IMR-90 (cell line): ENCODE measurements around the gene TNFAIP6. TPM values are rescaled to one million over a fixed set of nuclear protein-coding genes. Genes with fewer than 3 reads are reported as not detected.

ENCODE experiments used
- ATAC-seq: fragments of 200-7000 bp; cut with Tn5 transposase; 2 replicates; pipeline ENCODE4 v1.9.1; 2020; ENCODE audit warnings: low read depth, mild to moderate bottlenecking, moderate library complexity
- BruUV-seq: library from RNA; stranded (reverse); fragments of 400-500 nt; replicated peaks from 2 replicates; lab custom pipeline; 2021; lab: Mats Ljungman, UMichigan
- CTCF ChIA-PET: fragments of 300-600 bp; formaldehyde crosslinking; extraction: SDS; loops from one replicate; lab custom pipeline; 2021; ENCODE audit warnings: antibody characterized with exemption; lab: Yijun Ruan, JAX
- POLR2A ChIA-PET: fragments of 300-600 bp; sonication (Branson Sonifier 250); formaldehyde crosslinking; loops from one replicate; lab custom pipeline; 2022; ENCODE audit warnings: antibody characterized with exemption; ENCODE audit not compliant: unreplicated experiment; lab: Charles Lee
- DNase-seq: peaks from one replicate; pipeline ENCODE4 v3.0.0; 2013
- H2AFZ ChIP-seq: replicated peaks from 2 replicates; pipeline ENCODE3; 2013; ENCODE audit warnings: low read length, mild to moderate bottlenecking; ENCODE audit not compliant: poor library complexity
- H2AK5ac ChIP-seq: 2 replicates; pipeline ENCODE4 v1.6.1; 2013; ENCODE audit warnings: low read depth, low read length, inconsistent platforms
- H2AK9ac ChIP-seq: replicated peaks from 2 replicates; pipeline ENCODE3; 2013; ENCODE audit warnings: mild to moderate bottlenecking, low read depth, low read length, moderate library complexity; ENCODE audit not compliant: poor library complexity
- H2BK120ac ChIP-seq: 2 replicates; pipeline ENCODE4 v1.6.1; 2013; ENCODE audit warnings: low read depth, low read length, inconsistent platforms
- H2BK15ac ChIP-seq: 3 replicates; pipeline ENCODE4 v1.6.1; 2013; ENCODE audit warnings: low read depth, low read length, inconsistent platforms
- H2BK20ac ChIP-seq: 2 replicates; pipeline ENCODE4 v1.6.1; 2013; ENCODE audit warnings: low read depth, mild to moderate bottlenecking, inconsistent platforms, low read length, moderate library complexity
- H2BK5ac ChIP-seq: 2 replicates; pipeline ENCODE4 v1.6.1; 2013; ENCODE audit warnings: mild to moderate bottlenecking, low read depth, low read length, inconsistent platforms; ENCODE audit not compliant: poor library complexity, severe bottlenecking
- H3K14ac ChIP-seq: replicated peaks from 2 replicates; pipeline ENCODE4 v1.6.1; 2013; ENCODE audit warnings: low read depth, low read length, inconsistent platforms
- H3K18ac ChIP-seq: 2 replicates; pipeline ENCODE4 v1.6.1; 2013; ENCODE audit warnings: low read depth, low read length, control low read depth
- H3K23ac ChIP-seq: 2 replicates; pipeline ENCODE4 v1.6.1; 2013; ENCODE audit warnings: low read depth, low read length, inconsistent platforms
- H3K27ac ChIP-seq: 2 replicates; pipeline ENCODE4 v1.5.1; 2013; ENCODE audit warnings: mild to moderate bottlenecking, control low read depth, low read length; ENCODE audit not compliant: insufficient read depth
- H3K27me3 ChIP-seq: 2 replicates; pipeline ENCODE4 v1.6.1; 2013; ENCODE audit warnings: low read length; ENCODE audit not compliant: control insufficient read depth, insufficient read depth
- H3K36me3 ChIP-seq: 2 replicates; pipeline ENCODE4 v1.6.1; 2013; ENCODE audit warnings: low read length, mixed read lengths; ENCODE audit not compliant: control insufficient read depth, insufficient read depth
- H3K4ac ChIP-seq: 2 replicates; pipeline ENCODE4 v1.6.1; 2013; ENCODE audit warnings: low read depth, low read length, inconsistent platforms
- H3K4me1 ChIP-seq: 2 replicates; pipeline ENCODE4 v1.6.1; 2013; ENCODE audit warnings: low read length, mixed read lengths; ENCODE audit not compliant: control insufficient read depth, insufficient read depth
- H3K4me2 ChIP-seq: 2 replicates; pipeline ENCODE4 v1.6.1; 2013; ENCODE audit warnings: low read depth, mild to moderate bottlenecking, control low read depth, low read length, moderate library complexity
- H3K4me3 ChIP-seq: 2 replicates; pipeline ENCODE4 v1.5.1; 2013; ENCODE audit warnings: low read depth, mild to moderate bottlenecking, control low read depth, low read length, moderate library complexity; ENCODE audit not compliant: insufficient read depth
- H3K56ac ChIP-seq: 2 replicates; pipeline ENCODE4 v1.6.1; 2013; ENCODE audit warnings: low read length, inconsistent platforms; ENCODE audit not compliant: insufficient read depth; ENCODE audit errors: extremely low read depth
- H3K79me1 ChIP-seq, 2 experiments: 2 replicates each; pipeline ENCODE4 v1.6.1; 2013; ENCODE audit warnings: low read length in 2 of 2, inconsistent platforms in 1 of 2, low read depth in 1 of 2
- H3K9ac ChIP-seq: 2 replicates; pipeline ENCODE4 v1.6.1; 2013; ENCODE audit warnings: low read depth, low read length, control low read depth
- H3K9me1 ChIP-seq: 2 replicates; pipeline ENCODE4 v1.6.1; 2013; ENCODE audit warnings: low read length, inconsistent platforms; ENCODE audit not compliant: insufficient read depth
- H3K9me3 ChIP-seq: 2 replicates; pipeline ENCODE4 v1.6.1; 2013; ENCODE audit warnings: low read length; ENCODE audit not compliant: control insufficient read depth, insufficient read depth
- H4K20me1 ChIP-seq: 2 replicates; pipeline ENCODE4 v1.6.1; 2013; ENCODE audit warnings: low read length, inconsistent platforms; ENCODE audit not compliant: insufficient read depth
- H4K5ac ChIP-seq: 2 replicates; pipeline ENCODE4 v1.6.1; 2013; ENCODE audit warnings: mild to moderate bottlenecking, low read depth, low read length, control low read depth
- H4K8ac ChIP-seq, 2 experiments: 2 replicates each; pipeline ENCODE4 v1.6.1; 2013; ENCODE audit warnings: low read depth in 2 of 2, low read length in 2 of 2, control low read depth in 1 of 2, inconsistent platforms in 1 of 2
- H4K91ac ChIP-seq: 2 replicates; pipeline ENCODE4 v1.6.1; 2013; ENCODE audit warnings: low read depth, low read length, inconsistent platforms; ENCODE audit not compliant: insufficient read depth
- CEBPB ChIP-seq: IDR thresholded peaks from 2 replicates; pipeline ENCODE4 v1.6.1; 2012; ENCODE audit warnings: low read depth, low read length, improper control_type of control experiment
- CTCF ChIP-seq: conservative IDR thresholded peaks from 2 replicates; pipeline ENCODE4 v1.5.1; 2012; ENCODE audit warnings: mild to moderate bottlenecking, low read depth, low read length, improper control_type of control experiment
- ELK1 ChIP-seq: fragments of 150-350 bp; IDR thresholded peaks from 2 replicates; pipeline ENCODE4 v1.6.1; 2016; ENCODE audit warnings: low read depth, mild to moderate bottlenecking, low read length, moderate library complexity, borderline replicate concordance
- FOS ChIP-seq: fragments of 150-350 bp; IDR thresholded peaks from 2 replicates; pipeline ENCODE4 v1.6.1; 2016; ENCODE audit warnings: low read depth, low read length
- MAFK ChIP-seq: IDR thresholded peaks from 2 replicates; pipeline ENCODE4 v1.6.1; 2012; ENCODE audit warnings: low read depth, low read length, improper control_type of control experiment
- MAZ ChIP-seq: IDR thresholded peaks from 2 replicates; pipeline ENCODE4 v1.6.1; 2012; ENCODE audit warnings: low read depth, mild to moderate bottlenecking, low read length, improper control_type of control experiment, moderate library complexity, borderline replicate concordance
- MXI1 ChIP-seq: IDR thresholded peaks from 2 replicates; pipeline ENCODE4 v1.6.1; 2012; ENCODE audit warnings: low read depth, mild to moderate bottlenecking, low read length, moderate library complexity, borderline replicate concordance
- NFE2L2 ChIP-seq: fragments of 150-350 bp; IDR thresholded peaks from 2 replicates; pipeline ENCODE4 v1.6.1; 2016; ENCODE audit warnings: low read depth, mild to moderate bottlenecking, low read length
- POLR2A ChIP-seq: IDR thresholded peaks from 2 replicates; pipeline ENCODE4 v1.6.1; 2012; ENCODE audit warnings: mild to moderate bottlenecking, low read depth, low read length
- RAD21 ChIP-seq: IDR thresholded peaks from 2 replicates; pipeline ENCODE4 v1.6.1; 2012; ENCODE audit warnings: low read length, improper control_type of control experiment
- RCOR1 ChIP-seq: IDR thresholded peaks from 2 replicates; pipeline ENCODE4 v1.6.1; 2012; ENCODE audit warnings: mild to moderate bottlenecking, low read length, improper control_type of control experiment; ENCODE audit not compliant: insufficient replicate concordance
- RFX5 ChIP-seq: IDR thresholded peaks from 2 replicates; pipeline ENCODE4 v1.8.0; 2012; ENCODE audit warnings: low read depth, mild to moderate bottlenecking, low read length, moderate library complexity
- SMC3 ChIP-seq: fragments of 150-350 bp; IDR thresholded peaks from 2 replicates; pipeline ENCODE4 v1.6.1; 2016; ENCODE audit warnings: low read depth, mild to moderate bottlenecking, antibody characterized with exemption, low read length, moderate library complexity
- USF2 ChIP-seq: fragments of 150-350 bp; IDR thresholded peaks from 2 replicates; pipeline ENCODE4 v1.6.1; 2017; ENCODE audit warnings: mild to moderate bottlenecking, antibody characterized with exemption, low read length, low read depth
- WGBS, 2 experiments: methylation state at CpG; one replicate each; pipeline versions ENCODE4 v1.1.5 to v1.1.7; 2013; ENCODE audit warnings: missing lambda C conversion rate in 2 of 2; ENCODE audit not compliant: insufficient read length in 1 of 2; ENCODE audit errors: extremely low coverage in 2 of 2; 5-methylcytosine and 5-hydroxymethylcytosine counted together
- dilution Hi-C: fragments of 300-500 bp; cut with HindIII; formaldehyde crosslinking; loops from one replicate; pipeline ENCODE4 v1.14.3; 2018; ENCODE audit warnings: low sequenced_read_pairs; ENCODE audit not compliant: unreplicated experiment
- in situ Hi-C: fragments of 300-500 bp; cut with MboI; formaldehyde crosslinking; loops from 3 replicates; pipeline ENCODE4 v1.14.3; 2019; ENCODE audit warnings: low sequenced_read_pairs, inconsistent platforms, mixed read lengths
- intact Hi-C: fragments of 100-400 bp; cut with micrococcal nuclease; formaldehyde crosslinking; loops from 2 replicates; pipeline ENCODE4 v1.10.0; 2022
- polyA plus RNA-seq, 3 experiments: library from polyadenylated mRNA; depleted of rRNA; stranded (reverse); fragments of >200 nt; gene quantifications; 2 replicates each; pipeline ENCODE4 v1.2.3, GENCODE V29; 2012; ENCODE audit warnings: low replicate concordance in 1 of 3
- total RNA-seq: library from RNA; depleted of rRNA; stranded (reverse); fragments of >200 nt; gene quantifications from 2 replicates; pipeline ENCODE4 v1.2.3, GENCODE V29; 2012

Gene TNFAIP6
- total and polyA plus RNA-seq, 2 of the 4 experiments (the other 2 are of a cell fraction) = 1.8 to 2.9 TPM

- peak overlapping the region; percentile 24; the same call in 1 of the 2 replicates for H4K91ac ChIP-seq
- no peaks in the 10 kb centered on the region for H3K9me3 ChIP-seq
- no peaks in the 10 kb centered on the region for H3K36me3 ChIP-seq
- in situ Hi-C loops = no loop called here
- no peak for TF ChIP-seq CTCF
- no peak for TF ChIP-seq POLR2A
- TF ChIP-seq NFE2L2 = no peak
- TF ChIP-seq SMC3 = no peak
- TF ChIP-seq MAZ = no peak
- no peak for TF ChIP-seq MAFK
- TF ChIP-seq ELK1 = no peak
- no peak for TF ChIP-seq MXI1
- TF ChIP-seq FOS = no peak
- no peak for TF ChIP-seq USF2
- no peak for TF ChIP-seq CEBPB
- no peak for TF ChIP-seq RCOR1
- TF ChIP-seq RFX5 = no peak
- no peak for TF ChIP-seq RAD21
- H3K27ac ChIP-seq = no peak overlapping the region
- no peak overlapping the region for H3K23ac ChIP-seq
- no peak overlapping the region for H2AK9ac ChIP-seq
- no peak overlapping the region for H2BK5ac ChIP-seq
- intact Hi-C loops = loop anchor here (1.0 kb wide), 1 partner anchor 119 kb away; the partner anchor contains the start of gene RBM43
- H4K5ac ChIP-seq = peak overlapping the region; percentile 64; the same call in 1 of the 2 replicates
- ChIA-PET POLR2A (no interaction called here), CTCF (no interaction called here)
- no peak overlapping the region for H3K4me2 ChIP-seq
- no peak overlapping the region; the same call in 1 of the 2 replicates for H2BK120ac ChIP-seq
- no peak overlapping the region for H3K14ac ChIP-seq
- H3K9ac ChIP-seq = no peak overlapping the region
- no peak overlapping the region; the same call in 2 of the 3 replicates for H2BK15ac ChIP-seq
- BruUV-seq = no TSS peak
- H2AK5ac ChIP-seq = no peak overlapping the region
- peak overlapping the region in 1 of 2 experiments; percentile 59; a peak in 1 of 4 replicates for H4K8ac ChIP-seq
- DNase-seq = no peak
- no peak overlapping the region for H2AFZ ChIP-seq
- H3K4me1 ChIP-seq = peaks cover 4% of the 10 kb centered on the region
- ATAC-seq = no peak
- H3K79me1 ChIP-seq = no peaks in the 10 kb centered on the region
- no peaks in the 10 kb centered on the region; the same call in 1 of the 2 replicates for H3K9me1 ChIP-seq
- no peaks in the 10 kb centered on the region for H4K20me1 ChIP-seq
- no peak overlapping the region for H3K4me3 ChIP-seq
- no peak overlapping the region; the same call in 1 of the 2 replicates for H3K4ac ChIP-seq
- no peak overlapping the region for H2BK20ac ChIP-seq
- WGBS, 2 experiments = no CpG with 5 or more reads among the region's 6 CpGs
- H3K18ac ChIP-seq = peak overlapping the region; percentile 55; the same call in 1 of the 2 replicates
- no peaks in the 10 kb centered on the region for H3K27me3 ChIP-seq
- dilution Hi-C loops = no loop called here
- H3K56ac ChIP-seq = no peak overlapping the region
These were observed 23.3 kb downstream of the TNFAIP6 start for GRCh38 chr2:151380580-151381235.
